HFFc6 (cell line): ENCODE results near the gene KRT9. TPM values are rescaled to one million over a fixed set of nuclear protein-coding genes. Genes with fewer than 3 reads are reported as not detected.
A peak's percentile ranks its signal among the peaks of the same experiment; 100 is the strongest.

Experiments
- DNase-seq: peaks from one replicate; pipeline ENCODE4 v3.0.0-alpha.2; 2018
- H3K27ac Mint-ChIP-seq: 2 replicates; pipeline ENCODE4 v1.8.0; 2020; ENCODE audit warnings: mild to moderate bottlenecking, mixed read lengths
- H3K27me3 Mint-ChIP-seq: 2 replicates; pipeline ENCODE4 v1.8.0; 2021; ENCODE audit warnings: mild to moderate bottlenecking, moderate library complexity, mixed read lengths; ENCODE audit not compliant: insufficient read depth
- H3K36me3 Mint-ChIP-seq: 2 replicates; pipeline ENCODE4 v1.8.0; 2021; ENCODE audit warnings: low read depth, mixed read lengths
- H3K4me1 Mint-ChIP-seq: 2 replicates; pipeline ENCODE4 v1.8.0; 2020; ENCODE audit warnings: low read depth, mixed read lengths
- H3K4me3 Mint-ChIP-seq: 2 replicates; pipeline ENCODE4 v1.8.0; 2020; ENCODE audit warnings: mild to moderate bottlenecking, moderate library complexity, mixed read lengths
- H3K9me3 Mint-ChIP-seq: 2 replicates; pipeline ENCODE4 v1.8.0; 2020; ENCODE audit warnings: mild to moderate bottlenecking, mixed read lengths
- CTCF ChIP-seq: fragments of 200-600 bp; sonication (generic); IDR thresholded peaks from 2 replicates; pipeline ENCODE4 v1.5.0; 2021; ENCODE audit warnings: antibody characterized with exemption, mild to moderate bottlenecking
- total RNA-seq, 6 experiments: library from RNA; stranded (reverse); fragmentation: NEBNext Ultra II Directional; extraction: Animal tissue kit (Norgen Biotek cat#: 25700); gene quantifications; 2 replicates in 1 of 6; 3 replicates in 5 of 6; pipeline ENCODE4 v1.2.3, GENCODE V29; 2021

The KRT9 gene
- total RNA-seq, 6 experiments from 2014 or later: not detected

- no peak for DNase-seq
- Mint-ChIP-seq H3K4me3 (peak overlapping the region; percentile 53; the same call in 1 of the 2 replicates), H3K9me3 (no peaks in the 10 kb centered on the region), H3K27me3 (peaks cover 1% of the 10 kb centered on the region), H3K27ac (peak overlapping the region; percentile 92), H3K36me3 (no peaks in the 10 kb centered on the region), H3K4me1 (peaks cover 44% of the 10 kb centered on the region)
- TF ChIP-seq CTCF: no peak
These were observed 50.9 kb downstream of the KRT9 start for GRCh38 chr17:41520821-41521521.

GRCh38 chr17:41519501-41520224, 52.2 kb downstream of the KRT9 start:
- no peak for TF ChIP-seq CTCF
- no peak overlapping the region for H3K4me3 Mint-ChIP-seq
- peaks cover 44% of the 10 kb centered on the region for H3K4me1 Mint-ChIP-seq

GRCh38 chr17:41518789-41519449, 52.9 kb downstream of the KRT9 start, which contains the start of gene KRT15:
Gene KRT15, minus strand, starts transcription at chr17:41518890. Its CDS starts 63 bp downstream, at chr17:41518827.
- Mint-ChIP-seq H3K27me3 (peaks cover 1% of the 10 kb centered on the region), H3K9me3 (no peaks in the 10 kb centered on the region), H3K4me1 (peaks cover 44% of the 10 kb centered on the region), H3K36me3 (no peaks in the 10 kb centered on the region), H3K27ac (peak within 1 kb of the TSS; percentile 52), H3K4me3 (no peak within 1 kb of the TSS)
- TF ChIP-seq CTCF: no peak
- DNase-seq: peak; percentile 68

More at GRCh38 chr17:41519501-41520224, 52.2 kb downstream of the KRT9 start:
- H3K27ac Mint-ChIP-seq: no peak overlapping the region; the same call in 1 of the 2 replicates
- H3K9me3 Mint-ChIP-seq: no peaks in the 10 kb centered on the region
- H3K27me3 Mint-ChIP-seq: peaks cover 1% of the 10 kb centered on the region
- DNase-seq: no peak
- no peaks in the 10 kb centered on the region for H3K36me3 Mint-ChIP-seq

GRCh38 chr17:41518031-41518430, 53.8 kb downstream of the KRT9 start:
- Mint-ChIP-seq H3K4me3 (no peak overlapping the region), H3K36me3 (no peaks in the 10 kb centered on the region), H3K27ac (no peak overlapping the region), H3K4me1 (peaks cover 36% of the 10 kb centered on the region), H3K27me3 (peaks cover 1% of the 10 kb centered on the region), H3K9me3 (no peaks in the 10 kb centered on the region)
- DNase-seq: no peak
- no peak for TF ChIP-seq CTCF

- Mint-ChIP-seq H3K9me3 (no peaks in the 10 kb centered on the region), H3K27ac (no peak overlapping the region), H3K4me1 (peaks cover 27% of the 10 kb centered on the region), H3K27me3 (peaks cover 1% of the 10 kb centered on the region), H3K36me3 (no peaks in the 10 kb centered on the region), H3K4me3 (no peak overlapping the region)
- no peak for TF ChIP-seq CTCF
- no peak for DNase-seq
These were observed 55.0 kb downstream of the KRT9 start for GRCh38 chr17:41516830-41517283.
